GM23338 (cell line): Measurements from ENCODE around the gene C1QTNF4. TPM values are rescaled to one million over a fixed set of nuclear protein-coding genes. Genes with fewer than 3 reads are reported as not detected.
"Not testable (repeated sequence)": the region's sequence is repeated elsewhere in the genome, so short reads cannot be mapped to it uniquely, and the experiment has no call there.

Source experiments
- ATAC-seq: fragments of 200-7000 bp; cut with Tn5 transposase; 3 replicates; pipeline ENCODE4 v1.9.1; 2020
- DNase-seq: peaks from one replicate; pipeline ENCODE4 v3.0.0-alpha.2; 2015; ENCODE audit warnings: low spot score
- H2AFZ ChIP-seq: fragments of 200-600 bp; sonication (generic); 2 replicates; pipeline ENCODE4 v1.8.0; 2016; ENCODE audit warnings: antibody characterized with exemption, mild to moderate bottlenecking, moderate library complexity
- H3F3A ChIP-seq: fragments of 200-600 bp; sonication (generic); replicated peaks from 2 replicates; pipeline ENCODE4 v1.8.0; 2017; ENCODE audit warnings: antibody characterized with exemption, mixed run types, low read depth
- H3K27ac ChIP-seq: fragments of 200-600 bp; sonication (generic); 2 replicates; pipeline ENCODE4 v1.6.1; 2016; ENCODE audit warnings: low read depth
- H3K27me3 ChIP-seq: fragments of 200-600 bp; sonication (generic); 2 replicates; pipeline ENCODE4 v1.8.0; 2016; ENCODE audit warnings: mild to moderate bottlenecking, mixed run types, moderate library complexity; ENCODE audit not compliant: insufficient read depth
- H3K36me3 ChIP-seq: fragments of 200-600 bp; sonication (generic); 2 replicates; pipeline ENCODE4 v1.8.0; 2016; ENCODE audit warnings: mild to moderate bottlenecking; ENCODE audit not compliant: insufficient read depth
- H3K4me1 ChIP-seq: fragments of 200-600 bp; sonication (generic); 2 replicates; pipeline ENCODE4 v1.8.0; 2016; ENCODE audit warnings: mild to moderate bottlenecking, moderate library complexity; ENCODE audit not compliant: insufficient read depth
- H3K4me2 ChIP-seq: fragments of 200-600 bp; sonication (generic); 2 replicates; pipeline ENCODE4 v1.7.1; 2017; ENCODE audit warnings: mixed run types
- H3K4me3 ChIP-seq: fragments of 200-600 bp; sonication (generic); 2 replicates; pipeline ENCODE4 v1.6.1; 2016; ENCODE audit warnings: mixed run types
- H3K79me2 ChIP-seq: fragments of 200-600 bp; sonication (generic); replicated peaks from 2 replicates; pipeline ENCODE4 v1.8.0; 2017; ENCODE audit warnings: mild to moderate bottlenecking; ENCODE audit not compliant: insufficient read depth
- H3K9me2 ChIP-seq: fragments of 200-600 bp; sonication (generic); 2 replicates; pipeline ENCODE4 v1.8.0; 2017; ENCODE audit not compliant: insufficient read depth
- H4K20me1 ChIP-seq: fragments of 200-600 bp; sonication (generic); replicated peaks from 2 replicates; pipeline ENCODE4 v1.8.0; 2017; ENCODE audit warnings: mild to moderate bottlenecking; ENCODE audit not compliant: insufficient read depth
- H3K27ac Mint-ChIP-seq: 2 replicates; pipeline ENCODE4 v1.8.0; 2020; ENCODE audit warnings: inconsistent platforms, mild to moderate bottlenecking, moderate library complexity, mixed read lengths
- H3K27me3 Mint-ChIP-seq: 3 replicates; pipeline ENCODE4 v1.8.0; 2022; ENCODE audit warnings: low read depth, mild to moderate bottlenecking, moderate library complexity, mixed read lengths, inconsistent platforms; ENCODE audit not compliant: insufficient read depth, poor library complexity
- H3K36me3 Mint-ChIP-seq: 3 replicates; pipeline ENCODE4 v1.8.0; 2021; ENCODE audit warnings: low read depth, mild to moderate bottlenecking, inconsistent platforms, moderate library complexity, mixed read lengths
- H3K4me1 Mint-ChIP-seq: 3 replicates; pipeline ENCODE4 v1.8.0; 2020; ENCODE audit warnings: mild to moderate bottlenecking, inconsistent platforms, mixed read lengths
- H3K4me3 Mint-ChIP-seq: 3 replicates; pipeline ENCODE4 v1.8.0; 2021; ENCODE audit warnings: moderate library complexity, mild to moderate bottlenecking, inconsistent platforms, mixed read lengths
- H3K9me3 Mint-ChIP-seq: 3 replicates; pipeline ENCODE4 v1.8.0; 2020; ENCODE audit warnings: moderate library complexity, mild to moderate bottlenecking, inconsistent platforms, mixed read lengths
- ETS1 ChIP-seq: IDR thresholded peaks from 2 replicates; pipeline ENCODE4 v1.6.1; 2016; ENCODE audit warnings: antibody characterized with exemption
- NANOG ChIP-seq: IDR thresholded peaks from 2 replicates; pipeline ENCODE4 v1.6.1; 2016; ENCODE audit warnings: antibody characterized with exemption, borderline replicate concordance
- POLR2AphosphoS5 ChIP-seq: IDR thresholded peaks from 2 replicates; pipeline ENCODE4 v1.6.1; 2016; ENCODE audit warnings: antibody characterized with exemption, low read depth
- REST ChIP-seq: IDR thresholded peaks from one replicate; pipeline ENCODE4 v1.6.1; 2018; ENCODE audit warnings: antibody characterized with exemption; ENCODE audit not compliant: unreplicated experiment
- STAT1 ChIP-seq: IDR thresholded peaks from one replicate; pipeline ENCODE4 v1.6.1; 2016; ENCODE audit warnings: antibody characterized with exemption; ENCODE audit not compliant: unreplicated experiment
- polyA plus RNA-seq: library from polyadenylated mRNA; unstranded; fragments of >200 nt; fragmentation: Nextera tagmentation; extraction: Ambion mirVana; gene quantifications from 2 replicates; pipeline ENCODE4 v1.2.1, GENCODE V29; 2016
- total RNA-seq: library from RNA; depleted of rRNA; stranded (reverse); fragments of >200 nt; shearing (Covaris generic); gene quantifications from 2 replicates; pipeline ENCODE4 v1.2.3, GENCODE V29; 2014

The C1QTNF4 gene
- total and polyA plus RNA-seq, 2 experiments from 2014 or later, result 5.2 to 6.6 TPM

- TF ChIP-seq NANOG, result no peak
- no peak for TF ChIP-seq REST
- TF ChIP-seq STAT1, result no peak
- TF ChIP-seq ETS1, result no peak
- no peak for TF ChIP-seq POLR2AphosphoS5
These were observed 29.3 kb downstream of the C1QTNF4 start (continued) for GRCh38 chr11:47564933-47565339.

GRCh38 chr11:47564366-47564765 is 29.8 kb downstream of the C1QTNF4 start:
- H3K4me1 Mint-ChIP-seq, H3K9me2 ChIP-seq, ATAC-seq, H3K36me3 ChIP-seq, H3K4me1 ChIP-seq, H3K27me3 ChIP-seq, H3K27ac Mint-ChIP-seq, H3K4me3 ChIP-seq, H3K9me3 Mint-ChIP-seq, H3K27ac ChIP-seq, H3K36me3 Mint-ChIP-seq, H2AFZ ChIP-seq, H3K27me3 Mint-ChIP-seq, DNase-seq, H4K20me1 ChIP-seq, H3F3A ChIP-seq: not testable (repeated sequence)
- Histone ChIP-seq H3K4me2 (peak overlapping the region; percentile 98), H3K79me2 (peaks cover 29% of the 10 kb centered on the region)
- peak overlapping the region; percentile 88; the same call in 2 of the 3 replicates for H3K4me3 Mint-ChIP-seq

- H3K27ac ChIP-seq, H3K27ac Mint-ChIP-seq, H3K27me3 ChIP-seq, H3K36me3 ChIP-seq, H3K4me1 ChIP-seq, H4K20me1 ChIP-seq, H3K27me3 Mint-ChIP-seq, H2AFZ ChIP-seq, DNase-seq, H3K4me3 Mint-ChIP-seq, H3K4me2 ChIP-seq, H3K4me3 ChIP-seq, H3K36me3 Mint-ChIP-seq, ATAC-seq, H3K9me3 Mint-ChIP-seq, H3K4me1 Mint-ChIP-seq, H3K9me2 ChIP-seq, H3F3A ChIP-seq: not testable (repeated sequence)
- peaks cover 14% of the 10 kb centered on the region for H3K79me2 ChIP-seq
These were observed 31.8 kb downstream of the C1QTNF4 start for GRCh38 chr11:47562393-47562792.
